HG03432 (cell line): ENCODE data around the gene ABCC12.
A peak's percentile ranks its signal among the peaks of the same experiment; 100 is the strongest.
"Not testable (repeated sequence)": the region's sequence is repeated elsewhere in the genome, so short reads cannot be mapped to it uniquely, and the experiment has no call there.

Source experiments
- ATAC-seq: cut with Tn5 transposase; IDR thresholded peaks from one replicate; pipeline ENCODE4 v1.9.1; 2021; ENCODE audit warnings: mild to moderate bottlenecking, moderate library complexity; ENCODE audit not compliant: unreplicated experiment

Gene ABCC12

GRCh38 chr16:48155926-48156789 lies at the start of gene ABCC12:
TSS of gene ABCC12 (minus strand) at chr16:48155993. CDS start at chr16:48146424, 9,569 bp downstream.
- ATAC-seq: no peak

GRCh38 chr16:48204825-48205151 lies 49.0 kb upstream of the ABCC12 start:
- ATAC-seq: no peak

- no peak for ATAC-seq
These were observed 48.4 kb upstream of the ABCC12 start for GRCh38 chr16:48203974-48204824.

GRCh38 chr16:48201515-48202201 lies 45.9 kb upstream of the ABCC12 start:
- no peak for ATAC-seq

- no peak for ATAC-seq
These were observed 41.5 kb upstream of the ABCC12 start for GRCh38 chr16:48197294-48197693.

- ATAC-seq: no peak
These were observed 39.2 kb upstream of the ABCC12 start for GRCh38 chr16:48194828-48195556.

- no peak for ATAC-seq
These were observed 38.1 kb upstream of the ABCC12 start for GRCh38 chr16:48193846-48194245.

GRCh38 chr16:48188449-48189102 lies 32.8 kb upstream of the ABCC12 start:
- peak; percentile 91 for ATAC-seq

- ATAC-seq: no peak
These were observed 32.0 kb upstream of the ABCC12 start for GRCh38 chr16:48187779-48188178.

- ATAC-seq: no peak
These were observed 28.9 kb upstream of the ABCC12 start for GRCh38 chr16:48184681-48185080.

- no peak for ATAC-seq
These were observed 27.3 kb upstream of the ABCC12 start for GRCh38 chr16:48182979-48183537.

GRCh38 chr16:48181746-48182520 lies 26.1 kb upstream of the ABCC12 start:
- ATAC-seq: not testable (repeated sequence)

- no peak for ATAC-seq
These were observed 25.2 kb upstream of the ABCC12 start for GRCh38 chr16:48180868-48181480.

- ATAC-seq: no peak
These were observed 21.0 kb upstream of the ABCC12 start for GRCh38 chr16:48176635-48177408.

- no peak for ATAC-seq
These were observed 18.1 kb upstream of the ABCC12 start for GRCh38 chr16:48173889-48174288.

- ATAC-seq: no peak
These were observed 16.9 kb upstream of the ABCC12 start for GRCh38 chr16:48172682-48173081.

GRCh38 chr16:48169896-48170295 lies 14.1 kb upstream of the ABCC12 start:
- no peak for ATAC-seq

GRCh38 chr16:48168075-48168474 lies 12.3 kb upstream of the ABCC12 start:
- ATAC-seq: no peak
